SJCRH30 (cell line): ENCODE measurements around the gene MRNIP. TPM values are rescaled to one million over a fixed set of nuclear protein-coding genes. Genes with fewer than 3 reads are reported as not detected.

Source experiments
- DNase-seq, 2 experiments: peaks; one replicate each; pipeline ENCODE4 v3.0.0-alpha.2; 2015 to 2020
- H3K27ac ChIP-seq: fragments of 250-450 bp; sonication (Bioruptor Pico); 2 replicates; pipeline ENCODE4 v1.5.1; 2020; ENCODE audit warnings: mild to moderate bottlenecking, moderate library complexity
- H3K27me3 ChIP-seq: fragments of 250-450 bp; sonication (Bioruptor Pico); 2 replicates; pipeline ENCODE4 v1.5.1; 2020; ENCODE audit warnings: mild to moderate bottlenecking, moderate library complexity
- H3K36me3 ChIP-seq: fragments of 250-450 bp; sonication (Bioruptor Pico); 2 replicates; pipeline ENCODE4 v1.5.1; 2020; ENCODE audit warnings: mild to moderate bottlenecking, moderate library complexity
- H3K4me1 ChIP-seq: fragments of 250-450 bp; sonication (Bioruptor Pico); 2 replicates; pipeline ENCODE4 v1.5.1; 2020; ENCODE audit warnings: mild to moderate bottlenecking, moderate library complexity
- H3K4me3 ChIP-seq: fragments of 250-450 bp; sonication (Bioruptor Pico); 2 replicates; pipeline ENCODE4 v1.5.1; 2020; ENCODE audit warnings: mild to moderate bottlenecking, moderate library complexity
- H3K9me3 ChIP-seq: fragments of 250-450 bp; sonication (Bioruptor Pico); replicated peaks from 2 replicates; pipeline ENCODE4 v1.5.1; 2020; ENCODE audit warnings: mild to moderate bottlenecking, moderate library complexity
- total RNA-seq: library from RNA; depleted of rRNA; stranded (reverse); fragments of >200 nt; shearing (Covaris generic); gene quantifications from 2 replicates; pipeline ENCODE4 v1.2.3, GENCODE V29; 2014

The MRNIP gene
- total RNA-seq, 1 experiment from 2014 or later: 15.3 TPM

DNA sequence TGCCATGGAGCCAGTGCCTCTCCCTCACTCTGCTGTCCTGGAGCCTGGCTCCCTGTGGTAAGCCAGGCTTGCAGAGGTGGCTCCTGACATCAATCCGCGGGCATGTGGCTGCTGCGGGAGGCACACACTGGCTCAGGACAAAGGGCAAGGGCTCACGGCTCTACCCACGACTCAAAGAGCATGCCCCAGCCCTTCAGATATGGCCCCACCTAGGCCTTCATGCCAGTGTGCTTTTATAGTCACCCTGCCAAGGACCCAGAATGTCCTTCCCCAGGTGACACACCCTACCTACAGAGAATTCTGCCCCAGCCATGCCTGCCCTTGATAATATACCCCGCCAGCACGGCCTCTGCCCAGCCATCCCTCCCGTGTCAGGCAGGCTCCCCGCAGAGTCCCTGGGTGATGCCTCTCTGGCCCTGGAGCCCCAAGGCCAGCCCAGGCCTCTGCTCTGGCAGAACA is 53.5 kb downstream of the MRNIP start:
- no peak for DNase-seq
- no peaks in the 10 kb centered on the region for H3K27me3 ChIP-seq
- no peaks in the 10 kb centered on the region for H3K9me3 ChIP-seq
- peak overlapping the region; percentile 48; the same call in 1 of the 2 replicates for H3K27ac ChIP-seq
- peaks cover 11% of the 10 kb centered on the region; the same call in 1 of the 2 replicates for H3K4me1 ChIP-seq
- peak overlapping the region; percentile 97 for H3K4me3 ChIP-seq
- peaks cover 9% of the 10 kb centered on the region for H3K36me3 ChIP-seq

GRCh38 chr5:179804555-179804947 is 54.1 kb downstream of the MRNIP start:
- Histone ChIP-seq H3K9me3 (no peaks in the 10 kb centered on the region), H3K27me3 (no peaks in the 10 kb centered on the region), H3K4me3 (no peak overlapping the region), H3K4me1 (peaks cover 11% of the 10 kb centered on the region; the same call in 1 of the 2 replicates), H3K36me3 (peaks cover 14% of the 10 kb centered on the region), H3K27ac (no peak overlapping the region)
- no peak for DNase-seq

- no peak overlapping the region for H3K4me3 ChIP-seq
These were observed 54.7 kb downstream of the MRNIP start for GRCh38 chr5:179803651-179804554.

DNA sequence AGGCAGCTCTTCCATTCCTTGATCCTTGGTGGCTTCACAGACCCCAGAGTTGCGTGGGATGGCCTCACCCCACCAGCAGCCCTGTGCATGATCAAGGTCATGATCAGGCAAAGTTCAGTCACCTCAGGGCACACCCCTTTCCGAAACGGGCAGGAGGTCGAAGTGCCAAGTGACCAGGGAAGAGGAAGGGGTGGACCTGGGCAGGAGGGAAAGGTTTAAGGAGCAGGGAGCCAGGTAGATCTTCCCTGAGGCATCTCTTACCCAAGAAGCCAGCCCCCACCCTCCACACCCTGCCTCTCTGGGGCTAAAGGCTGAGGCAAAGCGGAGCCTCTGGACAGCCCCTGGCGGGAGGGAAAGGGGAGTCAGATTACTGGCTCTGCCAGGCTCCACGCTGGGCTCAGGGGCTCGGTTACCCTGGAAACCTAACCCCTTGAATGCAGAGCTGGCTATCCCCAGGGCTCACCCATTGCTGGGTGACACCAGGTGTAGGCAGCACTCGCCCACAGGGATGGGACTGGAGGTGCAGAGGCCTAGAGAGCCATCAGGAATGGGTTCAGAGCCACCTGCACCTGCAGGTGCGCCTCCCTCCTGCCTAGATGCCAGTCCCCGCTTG is 55.6 kb downstream of the MRNIP start:
- H3K27ac ChIP-seq: no peak overlapping the region
- H3K36me3 ChIP-seq: peaks cover 29% of the 10 kb centered on the region
- no peaks in the 10 kb centered on the region for H3K9me3 ChIP-seq
- H3K4me3 ChIP-seq: no peak overlapping the region
- DNase-seq: peak in 1 of 2 experiments; percentile 38
- H3K4me1 ChIP-seq: peaks cover 7% of the 10 kb centered on the region; the same call in 1 of the 2 replicates
- H3K27me3 ChIP-seq: no peaks in the 10 kb centered on the region

More at GRCh38 chr5:179803651-179804554, 54.7 kb downstream of the MRNIP start:
- H3K4me1 ChIP-seq: peaks cover 11% of the 10 kb centered on the region; the same call in 1 of the 2 replicates
- H3K9me3 ChIP-seq: no peaks in the 10 kb centered on the region
- peaks cover 20% of the 10 kb centered on the region for H3K36me3 ChIP-seq
- no peaks in the 10 kb centered on the region for H3K27me3 ChIP-seq
- no peak overlapping the region for H3K27ac ChIP-seq
- DNase-seq: no peak

GRCh38 chr5:179802207-179802883 is 56.3 kb downstream of the MRNIP start:
- no peak overlapping the region for H3K4me3 ChIP-seq
- no peak for DNase-seq
- peaks cover 7% of the 10 kb centered on the region; the same call in 1 of the 2 replicates for H3K4me1 ChIP-seq
- H3K27ac ChIP-seq: no peak overlapping the region
- no peaks in the 10 kb centered on the region for H3K9me3 ChIP-seq
- H3K36me3 ChIP-seq: peaks cover 33% of the 10 kb centered on the region
- no peaks in the 10 kb centered on the region for H3K27me3 ChIP-seq

GRCh38 chr5:179801304-179802206 is 57.1 kb downstream of the MRNIP start:
- peaks cover 7% of the 10 kb centered on the region; the same call in 1 of the 2 replicates for H3K4me1 ChIP-seq
- H3K4me3 ChIP-seq: no peak overlapping the region
- peaks cover 41% of the 10 kb centered on the region for H3K36me3 ChIP-seq
- DNase-seq: no peak
- no peak overlapping the region for H3K27ac ChIP-seq
- H3K9me3 ChIP-seq: no peaks in the 10 kb centered on the region
- no peaks in the 10 kb centered on the region for H3K27me3 ChIP-seq

DNA sequence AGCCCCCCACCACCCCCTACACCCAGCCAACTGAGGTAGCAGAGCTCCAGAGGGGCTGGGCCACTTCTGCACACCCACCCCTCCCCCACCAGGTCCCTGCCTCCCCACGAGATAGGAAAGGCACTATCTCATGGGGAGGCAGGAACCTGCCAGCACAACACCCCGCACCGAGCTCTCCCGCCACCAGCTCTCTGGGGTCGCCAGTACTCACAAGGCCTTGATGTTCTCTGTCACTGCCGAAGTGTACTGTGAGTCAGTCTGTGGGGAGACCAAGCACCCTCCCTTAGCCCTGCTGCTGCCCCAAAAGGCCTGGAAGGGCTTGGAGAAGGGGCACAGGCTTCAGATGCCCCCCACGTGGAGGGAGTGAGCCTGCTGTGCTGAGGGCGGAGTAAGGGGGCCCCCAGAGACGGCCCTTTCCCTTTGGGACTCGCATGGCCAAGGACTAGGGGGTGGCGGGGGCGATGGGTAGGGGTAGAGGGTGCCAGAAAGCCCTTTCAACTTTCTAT is 57.9 kb downstream of the MRNIP start:
- Histone ChIP-seq H3K4me3 (no peak overlapping the region), H3K36me3 (peaks cover 41% of the 10 kb centered on the region), H3K4me1 (peaks cover 7% of the 10 kb centered on the region; the same call in 1 of the 2 replicates), H3K27ac (no peak overlapping the region), H3K27me3 (no peaks in the 10 kb centered on the region), H3K9me3 (no peaks in the 10 kb centered on the region)
- DNase-seq: no peak

- DNase-seq: no peak
- Histone ChIP-seq H3K4me3 (no peak overlapping the region), H3K4me1 (peaks cover 7% of the 10 kb centered on the region; the same call in 1 of the 2 replicates), H3K27me3 (no peaks in the 10 kb centered on the region), H3K9me3 (no peaks in the 10 kb centered on the region), H3K27ac (no peak overlapping the region), H3K36me3 (peaks cover 41% of the 10 kb centered on the region)
These were observed 58.4 kb downstream of the MRNIP start for GRCh38 chr5:179800071-179800695.

- H3K36me3 ChIP-seq: peaks cover 41% of the 10 kb centered on the region
- H3K27ac ChIP-seq: no peak overlapping the region
- H3K9me3 ChIP-seq: no peaks in the 10 kb centered on the region
- H3K27me3 ChIP-seq: no peaks in the 10 kb centered on the region
- H3K4me3 ChIP-seq: no peak overlapping the region
- peaks cover 7% of the 10 kb centered on the region; the same call in 1 of the 2 replicates for H3K4me1 ChIP-seq
- DNase-seq: no peak
These were observed 59.0 kb downstream of the MRNIP start for GRCh38 chr5:179799644-179799973.

GRCh38 chr5:179798771-179799643 is 59.6 kb downstream of the MRNIP start:
- Histone ChIP-seq H3K9me3 (no peaks in the 10 kb centered on the region), H3K4me1 (peaks cover 4% of the 10 kb centered on the region; the same call in 1 of the 2 replicates), H3K36me3 (peaks cover 41% of the 10 kb centered on the region), H3K27ac (no peak overlapping the region), H3K4me3 (no peak overlapping the region), H3K27me3 (no peaks in the 10 kb centered on the region)
- DNase-seq: no peak

GRCh38 chr5:179798144-179798770 is 60.4 kb downstream of the MRNIP start:
- DNase-seq: no peak
- no peak overlapping the region for H3K27ac ChIP-seq
- H3K9me3 ChIP-seq: no peaks in the 10 kb centered on the region
- H3K36me3 ChIP-seq: peaks cover 41% of the 10 kb centered on the region
- no peaks in the 10 kb centered on the region for H3K27me3 ChIP-seq
- no peaks in the 10 kb centered on the region for H3K4me1 ChIP-seq
- H3K4me3 ChIP-seq: no peak overlapping the region

GRCh38 chr5:179797741-179798140 is 60.9 kb downstream of the MRNIP start:
- Histone ChIP-seq H3K4me1 (no peaks in the 10 kb centered on the region), H3K36me3 (peaks cover 41% of the 10 kb centered on the region), H3K27ac (no peak overlapping the region), H3K4me3 (no peak overlapping the region), H3K27me3 (no peaks in the 10 kb centered on the region), H3K9me3 (no peaks in the 10 kb centered on the region)
- no peak for DNase-seq
